Endodermal cell (in vitro differentiated cells): Measurements from ENCODE around the gene MLLT3. TPM values are rescaled to one million over a fixed set of nuclear protein-coding genes. Genes with fewer than 3 reads are reported as not detected.

Source experiments
- DNase-seq: peaks from one replicate; pipeline ENCODE4 v3.0.0-alpha.2; 2017
- H3K27ac ChIP-seq: 2 replicates; pipeline ENCODE4 v1.5.1; 2013; ENCODE audit warnings: mild to moderate bottlenecking, low read depth, low read length, moderate library complexity
- H3K27me3 ChIP-seq: 2 replicates; pipeline ENCODE4 v1.6.1; 2013; ENCODE audit warnings: mild to moderate bottlenecking, low read length, moderate library complexity; ENCODE audit not compliant: insufficient read depth, control insufficient read depth, poor library complexity, severe bottlenecking
- H3K36me3 ChIP-seq: 2 replicates; pipeline ENCODE4 v1.7.0; 2013; ENCODE audit warnings: mild to moderate bottlenecking, low read length, moderate library complexity; ENCODE audit not compliant: control insufficient read depth, insufficient read depth
- H3K4me1 ChIP-seq: one replicate; pipeline ENCODE4 v1.7.0; 2013; ENCODE audit warnings: low read length; ENCODE audit not compliant: control insufficient read depth, insufficient read depth
- H3K4me3 ChIP-seq: 2 replicates; pipeline ENCODE4 v1.5.1; 2013; ENCODE audit warnings: mild to moderate bottlenecking, low read length, moderate library complexity
- H3K9ac ChIP-seq: 2 replicates; pipeline ENCODE4 v1.6.1; 2013; ENCODE audit warnings: mild to moderate bottlenecking, low read length, moderate library complexity; ENCODE audit not compliant: poor library complexity, severe bottlenecking; ENCODE audit errors: extremely low read depth
- H3K9me3 ChIP-seq: 2 replicates; pipeline ENCODE4 v1.6.1; 2013; ENCODE audit warnings: mild to moderate bottlenecking, low read length, moderate library complexity; ENCODE audit not compliant: control insufficient read depth
- H3K27ac Mint-ChIP-seq: 2 replicates; pipeline ENCODE4 v1.8.0; 2020; ENCODE audit warnings: mixed read lengths
- H3K27me3 Mint-ChIP-seq: 2 replicates; pipeline ENCODE4 v1.8.0; 2021; ENCODE audit warnings: mild to moderate bottlenecking, mixed read lengths; ENCODE audit not compliant: insufficient read depth
- H3K36me3 Mint-ChIP-seq: 2 replicates; pipeline ENCODE4 v1.8.0; 2020; ENCODE audit warnings: low read depth, mixed read lengths
- H3K4me1 Mint-ChIP-seq: 2 replicates; pipeline ENCODE4 v1.8.0; 2020; ENCODE audit warnings: mixed read lengths
- H3K4me3 Mint-ChIP-seq: 2 replicates; pipeline ENCODE4 v1.8.0; 2020; ENCODE audit warnings: mild to moderate bottlenecking, moderate library complexity, mixed read lengths
- H3K9me3 Mint-ChIP-seq: 2 replicates; pipeline ENCODE4 v1.8.0; 2020; ENCODE audit warnings: mild to moderate bottlenecking, mixed read lengths
- CTCF ChIP-seq: fragments of 200-600 bp; sonication (generic); conservative IDR thresholded peaks from 2 replicates; pipeline ENCODE4 v1.5.0; 2021; ENCODE audit warnings: antibody characterized with exemption, mild to moderate bottlenecking
- WGBS, 2 experiments: methylation state at CpG; one replicate each; pipeline versions ENCODE4 v1.1.5 to v1.1.7; 2013; ENCODE audit warnings: missing lambda C conversion rate in 2 of 2, mixed read lengths in 1 of 2; ENCODE audit not compliant: insufficient coverage in 1 of 2, insufficient read length in 1 of 2; 5-methylcytosine and 5-hydroxymethylcytosine counted together
- total RNA-seq, 2 donors: library from RNA; stranded (reverse); fragmentation: NEBNext Ultra II Directional in 1 of 2; extraction: Animal tissue kit (Norgen Biotek cat#: 25700) in 1 of 2; gene quantifications; 2 replicates in 1 of 2; 3 replicates in 1 of 2; pipeline ENCODE4 v1.2.1, GENCODE V29; 2021

The MLLT3 gene
- total RNA-seq, 2 donors from 2014 or later, result 5.5 to 12.2 TPM

GRCh38 chr9:20570087-20570486 is 52.2 kb downstream of the MLLT3 start:
- TF ChIP-seq CTCF, result no peak
- Mint-ChIP-seq H3K27ac (no peak overlapping the region), H3K27me3 (peaks cover 4% of the 10 kb centered on the region), H3K4me3 (no peak overlapping the region), H3K36me3 (no peaks in the 10 kb centered on the region), H3K4me1 (no peaks in the 10 kb centered on the region), H3K9me3 (no peaks in the 10 kb centered on the region)
- DNase-seq, result no peak
- no peaks in the 10 kb centered on the region for H3K36me3 ChIP-seq
- WGBS, 2 experiments, result 94% methylated on average over 1 of the region's 1 CpG; no CpG with 5 or more reads in 1 of the 2 experiments
- no peak overlapping the region for H3K9ac ChIP-seq
- no peak overlapping the region for H3K4me3 ChIP-seq
- no peaks in the 10 kb centered on the region for H3K27me3 ChIP-seq
- no peaks in the 10 kb centered on the region for H3K9me3 ChIP-seq
- no peaks in the 10 kb centered on the region for H3K4me1 ChIP-seq
- no peak overlapping the region for H3K27ac ChIP-seq

- no peaks in the 10 kb centered on the region for H3K4me1 Mint-ChIP-seq
- H3K4me1 ChIP-seq, result no peaks in the 10 kb centered on the region
Observed at GRCh38 chr9:20569525-20569924, 52.8 kb downstream of the MLLT3 start.

GRCh38 chr9:20568400-20568799 is 53.9 kb downstream of the MLLT3 start:
- Histone ChIP-seq H3K4me1 (no peaks in the 10 kb centered on the region), H3K9ac (no peak overlapping the region), H3K36me3 (no peaks in the 10 kb centered on the region), H3K27ac (no peak overlapping the region), H3K27me3 (no peaks in the 10 kb centered on the region), H3K4me3 (no peak overlapping the region), H3K9me3 (no peaks in the 10 kb centered on the region)
- TF ChIP-seq CTCF, result no peak
- no peak for DNase-seq
- Mint-ChIP-seq H3K4me3 (no peak overlapping the region), H3K9me3 (no peaks in the 10 kb centered on the region), H3K27me3 (peaks cover 4% of the 10 kb centered on the region), H3K4me1 (peaks cover 3% of the 10 kb centered on the region), H3K27ac (no peak overlapping the region), H3K36me3 (no peaks in the 10 kb centered on the region)

More at GRCh38 chr9:20569525-20569924, 52.8 kb downstream of the MLLT3 start:
- Histone ChIP-seq H3K9me3 (no peaks in the 10 kb centered on the region), H3K27me3 (no peaks in the 10 kb centered on the region), H3K9ac (no peak overlapping the region), H3K27ac (no peak overlapping the region), H3K4me3 (no peak overlapping the region), H3K36me3 (no peaks in the 10 kb centered on the region)
- Mint-ChIP-seq H3K4me3 (no peak overlapping the region), H3K27me3 (peaks cover 4% of the 10 kb centered on the region), H3K27ac (no peak overlapping the region), H3K36me3 (no peaks in the 10 kb centered on the region), H3K9me3 (no peaks in the 10 kb centered on the region)
- TF ChIP-seq CTCF, result no peak
- 81 to 87% methylated on average over 5 of the region's 5 CpGs for WGBS, 2 experiments
- no peak for DNase-seq
